ENCODE measurements around the gene HIGD1B. TPM values are rescaled to one million over a fixed set of nuclear protein-coding genes. Genes with fewer than 3 reads are reported as not detected.
A peak's percentile ranks its signal among the peaks of the same experiment; 100 is the strongest.

HIGD1B gene
- total RNA-seq, 1 donor from 2014 or later = not detected

GRCh38 chr17:44862278-44862914, 14.7 kb downstream of the HIGD1B start:
- TF ChIP-seq CTCF (IDR thresholded peaks at IDR 0.05; ENCODE audit: unreplicated experiment) = no peak
- H3K36me3 Mint-ChIP-seq (ENCODE audit: insufficient read depth) = peaks cover 18% of the 10 kb centered on the region
- no peak overlapping the region for H3K4me3 Mint-ChIP-seq (ENCODE audit: low read depth)
- H3K27ac Mint-ChIP-seq = no peak overlapping the region
- no peaks in the 10 kb centered on the region for H3K4me1 Mint-ChIP-seq (ENCODE audit: low read depth)
- H3K27me3 Mint-ChIP-seq = no peaks in the 10 kb centered on the region
- no peaks in the 10 kb centered on the region for H3K9me3 Mint-ChIP-seq (ENCODE audit: low read depth)
- no peak for DNase-seq (ENCODE audit: low spot score, unreplicated experiment)

DNA sequence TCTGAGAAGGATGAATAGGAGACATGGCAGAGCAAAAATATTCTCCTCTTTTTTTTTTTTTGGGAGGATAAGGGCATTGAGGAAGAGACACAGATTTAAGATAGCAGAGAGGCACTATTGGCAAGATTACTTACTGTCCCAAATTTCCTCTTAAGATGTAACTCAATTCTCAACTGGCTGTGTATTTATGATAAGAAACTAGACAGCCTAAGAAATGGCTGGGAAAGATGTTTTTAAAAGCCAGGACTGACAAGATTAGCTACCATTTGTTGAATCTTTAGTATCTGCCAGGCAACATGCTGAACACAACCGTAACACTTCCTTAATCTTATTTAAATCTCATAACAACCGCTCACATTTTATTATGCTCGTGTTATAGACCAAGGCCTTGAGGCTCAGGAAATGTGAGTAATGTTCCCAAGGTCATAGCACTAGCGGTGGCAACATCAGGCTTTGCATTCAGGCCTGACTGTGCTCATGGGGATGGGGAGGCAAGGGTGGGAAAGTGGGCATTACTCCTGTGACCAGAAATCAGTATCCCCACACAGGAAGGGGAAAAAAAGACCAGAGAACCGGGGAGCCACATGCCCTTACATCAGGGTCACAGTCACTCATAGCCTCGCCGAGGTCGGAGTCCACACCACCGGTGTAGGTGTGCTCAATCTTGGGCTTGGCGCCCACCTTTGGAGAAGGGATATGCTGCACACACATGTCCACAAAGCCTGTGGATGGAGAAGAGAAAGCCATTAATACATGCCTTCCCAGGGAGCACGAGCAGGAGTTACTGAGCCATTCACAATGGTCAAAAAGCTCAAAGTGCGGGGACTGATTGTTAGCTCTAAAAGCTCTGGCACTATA, 15.6 kb downstream of the HIGD1B start:
- no peaks in the 10 kb centered on the region for H3K27me3 Mint-ChIP-seq
- no peak for TF ChIP-seq CTCF (IDR thresholded peaks at IDR 0.05; ENCODE audit: unreplicated experiment)
- no peak overlapping the region for H3K4me3 Mint-ChIP-seq (ENCODE audit: low read depth)
- no peaks in the 10 kb centered on the region for H3K4me1 Mint-ChIP-seq (ENCODE audit: low read depth)
- no peak for DNase-seq (ENCODE audit: low spot score, unreplicated experiment)
- peaks cover 22% of the 10 kb centered on the region for H3K36me3 Mint-ChIP-seq (ENCODE audit: insufficient read depth)
- H3K27ac Mint-ChIP-seq = no peak overlapping the region
- no peaks in the 10 kb centered on the region for H3K9me3 Mint-ChIP-seq (ENCODE audit: low read depth)

- Mint-ChIP-seq H3K36me3 (ENCODE audit: insufficient read depth) (peaks cover 22% of the 10 kb centered on the region), H3K9me3 (ENCODE audit: low read depth) (no peaks in the 10 kb centered on the region), H3K27ac (no peak overlapping the region), H3K4me3 (ENCODE audit: low read depth) (no peak overlapping the region), H3K4me1 (ENCODE audit: low read depth) (no peaks in the 10 kb centered on the region), H3K27me3 (no peaks in the 10 kb centered on the region)
- TF ChIP-seq CTCF (IDR thresholded peaks at IDR 0.05; ENCODE audit: unreplicated experiment) = no peak
- no peak for DNase-seq (ENCODE audit: low spot score, unreplicated experiment)
Measured at GRCh38 chr17:44864831-44865230, 17.1 kb downstream of the HIGD1B start.

GRCh38 chr17:44865231-44865660, 17.6 kb downstream of the HIGD1B start:
- DNase-seq (ENCODE audit: low spot score, unreplicated experiment) = peak; percentile 46
- Mint-ChIP-seq H3K27ac (no peak overlapping the region), H3K36me3 (ENCODE audit: insufficient read depth) (peaks cover 21% of the 10 kb centered on the region), H3K4me3 (ENCODE audit: low read depth) (no peak overlapping the region), H3K9me3 (ENCODE audit: low read depth) (no peaks in the 10 kb centered on the region), H3K27me3 (no peaks in the 10 kb centered on the region), H3K4me1 (ENCODE audit: low read depth) (no peaks in the 10 kb centered on the region)
- peak; percentile 84 for TF ChIP-seq CTCF (IDR thresholded peaks at IDR 0.05; ENCODE audit: unreplicated experiment)

DNA sequence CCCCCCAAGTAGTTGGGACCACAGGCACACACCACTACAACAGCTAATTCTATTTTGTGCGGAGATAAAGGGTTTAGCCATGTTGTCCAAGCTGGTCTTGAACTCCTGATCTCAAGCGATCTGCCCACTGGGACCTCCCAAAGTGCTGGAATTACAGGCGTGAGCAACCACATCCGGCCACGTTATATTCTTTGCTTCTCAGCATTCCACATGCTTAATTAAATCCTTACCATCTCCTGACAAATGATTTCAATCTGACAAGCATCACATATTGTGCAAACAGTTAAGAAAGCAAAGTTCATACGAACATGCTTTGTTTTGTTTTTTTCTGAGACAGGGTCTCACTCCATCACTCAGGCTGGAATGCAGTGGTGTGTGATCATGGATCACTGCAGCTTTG, 18.2 kb downstream of the HIGD1B start:
- Mint-ChIP-seq H3K27me3 (no peaks in the 10 kb centered on the region), H3K27ac (no peak overlapping the region)

More for the DNA sequence above, 18.2 kb downstream of the HIGD1B start:
- Mint-ChIP-seq H3K4me3 (ENCODE audit: low read depth) (no peak overlapping the region), H3K9me3 (ENCODE audit: low read depth) (no peaks in the 10 kb centered on the region), H3K36me3 (ENCODE audit: insufficient read depth) (peaks cover 24% of the 10 kb centered on the region), H3K4me1 (ENCODE audit: low read depth) (no peaks in the 10 kb centered on the region)
- DNase-seq (ENCODE audit: low spot score, unreplicated experiment) = no peak
- TF ChIP-seq CTCF (IDR thresholded peaks at IDR 0.05; ENCODE audit: unreplicated experiment) = no peak

Data from progenitor cell of endocrine pancreas (in vitro differentiated cells).